T-helper 1 cell treated with Interleukin-12 subunit alpha and Interleukin-12 subunit beta and Interleukin-4 antibody, amounts not matched to agents 30 μg/mL and 1 μg/mL, for 36 hours (primary cell): ENCODE data around the gene MDM2.
"Not testable (repeated sequence)": the region's sequence is repeated elsewhere in the genome, so short reads cannot be mapped to it uniquely, and the experiment has no call there.

ENCODE experiments used
- H3K27ac Mint-ChIP-seq: one replicate; pipeline ENCODE4 v1.8.0; 2021; ENCODE audit warnings: mild to moderate bottlenecking, mixed read lengths
- H3K27me3 Mint-ChIP-seq: one replicate; pipeline ENCODE4 v1.8.0; 2021; ENCODE audit warnings: low read depth, mixed read lengths
- H3K36me3 Mint-ChIP-seq: one replicate; pipeline ENCODE4 v1.8.0; 2021; ENCODE audit warnings: low read depth, mixed read lengths
- H3K4me1 Mint-ChIP-seq: one replicate; pipeline ENCODE4 v1.8.0; 2021; ENCODE audit warnings: low read depth, mixed read lengths
- H3K4me3 Mint-ChIP-seq: one replicate; pipeline ENCODE4 v1.8.0; 2021; ENCODE audit warnings: mild to moderate bottlenecking, moderate library complexity, mixed read lengths
- H3K9me3 Mint-ChIP-seq: one replicate; pipeline ENCODE4 v1.8.0; 2021; ENCODE audit warnings: mixed read lengths

Gene MDM2

GRCh38 chr12:68854078-68854468 is 46.1 kb downstream of the MDM2 start:
- Mint-ChIP-seq H3K4me1 (no peaks in the 10 kb centered on the region), H3K27me3 (no peaks in the 10 kb centered on the region), H3K9me3 (no peaks in the 10 kb centered on the region), H3K36me3 (peaks cover 2% of the 10 kb centered on the region), H3K4me3 (no peak overlapping the region), H3K27ac (no peak overlapping the region)

GRCh38 chr12:68854554-68854953 is 46.6 kb downstream of the MDM2 start:
- no peaks in the 10 kb centered on the region for H3K9me3 Mint-ChIP-seq
- H3K27me3 Mint-ChIP-seq = no peaks in the 10 kb centered on the region
- peaks cover 2% of the 10 kb centered on the region for H3K36me3 Mint-ChIP-seq
- no peak overlapping the region for H3K27ac Mint-ChIP-seq
- no peaks in the 10 kb centered on the region for H3K4me1 Mint-ChIP-seq
- no peak overlapping the region for H3K4me3 Mint-ChIP-seq

- no peak overlapping the region for H3K4me3 Mint-ChIP-seq
- no peaks in the 10 kb centered on the region for H3K4me1 Mint-ChIP-seq
- no peaks in the 10 kb centered on the region for H3K27me3 Mint-ChIP-seq
- peaks cover 2% of the 10 kb centered on the region for H3K36me3 Mint-ChIP-seq
- no peaks in the 10 kb centered on the region for H3K9me3 Mint-ChIP-seq
- no peak overlapping the region for H3K27ac Mint-ChIP-seq
Measured at GRCh38 chr12:68855111-68855510, 47.1 kb downstream of the MDM2 start.

- no peak overlapping the region for H3K27ac Mint-ChIP-seq
- H3K27me3 Mint-ChIP-seq = no peaks in the 10 kb centered on the region
- peaks cover 2% of the 10 kb centered on the region for H3K36me3 Mint-ChIP-seq
- H3K9me3 Mint-ChIP-seq = no peaks in the 10 kb centered on the region
- H3K4me1 Mint-ChIP-seq = no peaks in the 10 kb centered on the region
- H3K4me3 Mint-ChIP-seq = no peak overlapping the region
Measured at GRCh38 chr12:68855771-68856170, 47.8 kb downstream of the MDM2 start.

GRCh38 chr12:68856510-68856909 is 48.5 kb downstream of the MDM2 start:
- Mint-ChIP-seq H3K27me3 (no peaks in the 10 kb centered on the region), H3K4me1 (no peaks in the 10 kb centered on the region), H3K27ac (no peak overlapping the region), H3K36me3 (peaks cover 2% of the 10 kb centered on the region), H3K9me3 (no peaks in the 10 kb centered on the region), H3K4me3 (no peak overlapping the region)

- Mint-ChIP-seq H3K27ac (no peak overlapping the region), H3K4me3 (no peak overlapping the region), H3K4me1 (peaks cover 6% of the 10 kb centered on the region), H3K27me3 (no peaks in the 10 kb centered on the region), H3K9me3 (no peaks in the 10 kb centered on the region), H3K36me3 (no peaks in the 10 kb centered on the region)
Measured at GRCh38 chr12:68861890-68862289, 53.9 kb downstream of the MDM2 start.

GRCh38 chr12:68863109-68863770 is 55.3 kb downstream of the MDM2 start:
- Mint-ChIP-seq H3K4me1 (peaks cover 6% of the 10 kb centered on the region), H3K27ac (no peak overlapping the region), H3K4me3 (no peak overlapping the region), H3K27me3 (no peaks in the 10 kb centered on the region), H3K36me3 (peaks cover 1% of the 10 kb centered on the region), H3K9me3 (no peaks in the 10 kb centered on the region)

- H3K36me3 Mint-ChIP-seq, H3K27me3 Mint-ChIP-seq, H3K27ac Mint-ChIP-seq, H3K9me3 Mint-ChIP-seq, H3K4me3 Mint-ChIP-seq, H3K4me1 Mint-ChIP-seq: not testable (repeated sequence)
Measured at GRCh38 chr12:68863886-68864454, 56.0 kb downstream of the MDM2 start.

GRCh38 chr12:68864604-68865003 is 56.6 kb downstream of the MDM2 start:
- Mint-ChIP-seq H3K4me1 (peaks cover 6% of the 10 kb centered on the region), H3K4me3 (no peak overlapping the region), H3K36me3 (peaks cover 1% of the 10 kb centered on the region), H3K9me3 (no peaks in the 10 kb centered on the region), H3K27me3 (no peaks in the 10 kb centered on the region), H3K27ac (no peak overlapping the region)

GRCh38 chr12:68865399-68866164 is 57.6 kb downstream of the MDM2 start:
- no peaks in the 10 kb centered on the region for H3K9me3 Mint-ChIP-seq

GRCh38 chr12:68866950-68867349 is 59.0 kb downstream of the MDM2 start:
- peaks cover 6% of the 10 kb centered on the region for H3K4me1 Mint-ChIP-seq
- H3K9me3 Mint-ChIP-seq = no peaks in the 10 kb centered on the region
- no peak overlapping the region for H3K4me3 Mint-ChIP-seq
- no peaks in the 10 kb centered on the region for H3K27me3 Mint-ChIP-seq
- peaks cover 1% of the 10 kb centered on the region for H3K36me3 Mint-ChIP-seq
- no peak overlapping the region for H3K27ac Mint-ChIP-seq

More at GRCh38 chr12:68865399-68866164, 57.6 kb downstream of the MDM2 start:
- Mint-ChIP-seq H3K27ac (no peak overlapping the region), H3K36me3 (peaks cover 1% of the 10 kb centered on the region), H3K4me3 (no peak overlapping the region), H3K27me3 (no peaks in the 10 kb centered on the region), H3K4me1 (peaks cover 6% of the 10 kb centered on the region)

- H3K4me3 Mint-ChIP-seq = no peak overlapping the region
- peaks cover 6% of the 10 kb centered on the region for H3K4me1 Mint-ChIP-seq
- H3K27ac Mint-ChIP-seq = no peak overlapping the region
- no peaks in the 10 kb centered on the region for H3K9me3 Mint-ChIP-seq
- no peaks in the 10 kb centered on the region for H3K27me3 Mint-ChIP-seq
- peaks cover 1% of the 10 kb centered on the region for H3K36me3 Mint-ChIP-seq
Measured at GRCh38 chr12:68867606-68868005, 59.6 kb downstream of the MDM2 start.

GRCh38 chr12:68868043-68868790 is 60.2 kb downstream of the MDM2 start:
- Mint-ChIP-seq H3K4me1 (peaks cover 6% of the 10 kb centered on the region), H3K4me3 (no peak overlapping the region), H3K27me3 (no peaks in the 10 kb centered on the region), H3K36me3 (peaks cover 1% of the 10 kb centered on the region), H3K27ac (no peak overlapping the region), H3K9me3 (no peaks in the 10 kb centered on the region)

- H3K4me1 Mint-ChIP-seq = peaks cover 6% of the 10 kb centered on the region
- H3K9me3 Mint-ChIP-seq = no peaks in the 10 kb centered on the region
Measured at GRCh38 chr12:68870011-68870410, 62.0 kb downstream of the MDM2 start.

More at GRCh38 chr12:68870011-68870410, 62.0 kb downstream of the MDM2 start:
- Mint-ChIP-seq H3K27me3 (no peaks in the 10 kb centered on the region), H3K4me3 (no peak overlapping the region), H3K36me3 (peaks cover 1% of the 10 kb centered on the region), H3K27ac (no peak overlapping the region)
